HG03354 (cell line): ENCODE data around the gene CLASP1.
A peak's percentile ranks its signal among the peaks of the same experiment; 100 is the strongest.
"Not testable (repeated sequence)": the region's sequence is repeated elsewhere in the genome, so short reads cannot be mapped to it uniquely, and the experiment has no call there.

Experiments
- ATAC-seq: cut with Tn5 transposase; IDR thresholded peaks from one replicate; pipeline ENCODE4 v1.9.1; 2021; ENCODE audit warnings: mild to moderate bottlenecking; ENCODE audit not compliant: unreplicated experiment, poor library complexity, severe bottlenecking

Gene CLASP1

GRCh38 chr2:121664086-121664485 lies 14.8 kb upstream of the CLASP1 start:
- no peak for ATAC-seq

GRCh38 chr2:121663434-121663833 lies 14.2 kb upstream of the CLASP1 start:
- ATAC-seq, result no peak

GRCh38 chr2:121662656-121663055 lies 13.4 kb upstream of the CLASP1 start:
- ATAC-seq, result no peak

- ATAC-seq, result no peak
Measured at GRCh38 chr2:121659933-121660332, 10.7 kb upstream of the CLASP1 start.

- not testable (repeated sequence) for ATAC-seq
Measured at GRCh38 chr2:121658393-121658792, 9.1 kb upstream of the CLASP1 start.

GRCh38 chr2:121653035-121653434 lies 3.8 kb upstream of the CLASP1 start:
- ATAC-seq, result no peak

GRCh38 chr2:121650315-121650930 lies 1.2 kb upstream of the CLASP1 start:
- peak; percentile 21 for ATAC-seq

GRCh38 chr2:121649596-121650314 lies 493 bp upstream of the CLASP1 start:
- peak; percentile 93 for ATAC-seq

- ATAC-seq, result peak; percentile 28
Measured at GRCh38 chr2:121648206-121649148, 785 bp downstream of the CLASP1 start.

- ATAC-seq, result no peak
Measured at GRCh38 chr2:121647396-121647795, 1.9 kb downstream of the CLASP1 start.

- ATAC-seq, result no peak
Measured at GRCh38 chr2:121644715-121645114, 4.5 kb downstream of the CLASP1 start.

- no peak for ATAC-seq
Measured at GRCh38 chr2:121643877-121644276, 5.4 kb downstream of the CLASP1 start.

GRCh38 chr2:121640380-121641316 lies 8.6 kb downstream of the CLASP1 start:
- ATAC-seq, result no peak

- not testable (repeated sequence) for ATAC-seq
Measured at GRCh38 chr2:121639846-121640245, 9.4 kb downstream of the CLASP1 start.

- ATAC-seq, result no peak
Measured at GRCh38 chr2:121638333-121638732, 10.9 kb downstream of the CLASP1 start.

- ATAC-seq, result no peak
Measured at GRCh38 chr2:121635371-121635770, 13.9 kb downstream of the CLASP1 start.

GRCh38 chr2:121634354-121635307 lies 14.6 kb downstream of the CLASP1 start:
- ATAC-seq, result no peak

GRCh38 chr2:121633463-121633862 lies 15.8 kb downstream of the CLASP1 start:
- no peak for ATAC-seq
